ENCODE data around the gene DAD1.

The DAD1 gene

DNA sequence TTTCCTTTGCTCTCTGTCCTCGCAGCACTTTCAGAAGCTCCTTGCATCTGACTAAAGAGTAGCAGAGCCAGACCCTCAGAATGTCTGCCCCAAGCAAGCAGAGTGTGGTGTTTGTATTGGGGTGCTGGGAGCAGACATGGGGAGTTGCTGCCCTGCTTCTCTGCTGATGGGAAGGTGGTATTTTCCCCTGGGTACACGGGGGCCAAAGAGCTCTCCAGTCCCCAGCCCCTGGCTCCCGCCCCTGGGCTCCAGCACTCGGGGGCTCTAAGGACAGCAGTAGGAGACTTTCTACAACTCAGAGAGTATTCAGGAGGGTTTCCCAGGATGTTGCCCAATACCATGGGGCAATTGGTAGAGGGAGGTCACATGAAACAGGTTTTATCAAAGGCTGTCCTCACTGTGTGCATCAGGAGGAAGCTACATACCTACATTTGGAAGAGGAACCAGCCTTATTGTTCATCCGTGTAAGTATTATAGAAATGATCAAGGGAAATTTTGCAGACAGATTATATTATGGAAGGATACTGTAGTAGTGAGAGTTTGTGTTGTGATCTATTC lies 50.3 kb downstream of the DAD1 start:
- intact Hi-C loops (cut with micrococcal nuclease): no loop called here
- Mint-ChIP-seq H3K27me3 (no peaks in the 10 kb centered on the region), H3K4me3 (no peak overlapping the region), H3K9me3 (no peaks in the 10 kb centered on the region), H3K4me1 (ENCODE audit: low read depth) (peaks cover 26% of the 10 kb centered on the region), H3K27ac (no peak overlapping the region), H3K36me3 (ENCODE audit: low read depth) (no peaks in the 10 kb centered on the region)

DNA sequence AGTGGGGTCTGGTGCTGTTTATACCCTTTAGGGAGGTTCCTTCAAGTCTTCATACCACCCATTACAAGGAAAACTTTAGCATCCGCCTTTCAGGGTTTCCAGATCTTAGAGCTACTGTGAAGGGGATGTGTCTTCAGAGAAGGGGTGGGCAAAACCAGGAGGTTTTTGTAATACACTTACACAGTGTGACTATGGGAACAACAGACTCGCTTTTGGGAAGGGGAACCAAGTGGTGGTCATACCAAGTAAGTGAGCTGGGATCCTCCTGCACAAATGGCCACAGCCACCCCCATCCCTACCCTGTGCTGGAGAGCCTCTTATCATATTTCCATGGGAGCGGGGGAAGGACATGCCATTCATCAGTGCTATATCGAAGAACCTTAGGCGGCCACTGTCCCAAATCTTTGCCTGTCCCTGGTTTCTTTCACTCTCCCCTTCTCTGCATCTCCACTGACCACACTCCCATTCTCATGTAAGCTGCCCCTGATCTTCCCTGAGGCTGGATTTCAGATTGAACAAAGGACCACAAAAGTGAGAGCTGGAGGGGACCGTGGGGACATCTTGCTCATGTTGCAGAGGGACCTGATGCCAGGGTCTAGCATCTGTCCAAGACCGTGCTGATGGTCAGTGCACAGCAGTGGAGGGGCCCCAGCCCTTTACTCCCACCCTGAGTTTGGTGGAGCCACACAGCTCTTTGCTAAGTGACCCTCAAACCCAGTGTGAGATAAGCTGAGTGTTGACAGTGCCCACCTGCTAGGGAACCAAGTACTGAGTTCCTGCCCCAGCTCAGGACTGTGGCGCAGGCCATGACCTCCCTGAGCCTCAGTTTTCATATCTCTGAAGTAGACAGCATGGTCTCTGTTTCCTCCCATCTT lies 51.4 kb downstream of the DAD1 start:
- Mint-ChIP-seq H3K27ac (no peak overlapping the region), H3K27me3 (no peaks in the 10 kb centered on the region), H3K9me3 (no peaks in the 10 kb centered on the region), H3K4me3 (no peak overlapping the region), H3K36me3 (ENCODE audit: low read depth) (no peaks in the 10 kb centered on the region), H3K4me1 (ENCODE audit: low read depth) (peaks cover 32% of the 10 kb centered on the region)
- intact Hi-C loops (cut with micrococcal nuclease): no loop called here

DNA sequence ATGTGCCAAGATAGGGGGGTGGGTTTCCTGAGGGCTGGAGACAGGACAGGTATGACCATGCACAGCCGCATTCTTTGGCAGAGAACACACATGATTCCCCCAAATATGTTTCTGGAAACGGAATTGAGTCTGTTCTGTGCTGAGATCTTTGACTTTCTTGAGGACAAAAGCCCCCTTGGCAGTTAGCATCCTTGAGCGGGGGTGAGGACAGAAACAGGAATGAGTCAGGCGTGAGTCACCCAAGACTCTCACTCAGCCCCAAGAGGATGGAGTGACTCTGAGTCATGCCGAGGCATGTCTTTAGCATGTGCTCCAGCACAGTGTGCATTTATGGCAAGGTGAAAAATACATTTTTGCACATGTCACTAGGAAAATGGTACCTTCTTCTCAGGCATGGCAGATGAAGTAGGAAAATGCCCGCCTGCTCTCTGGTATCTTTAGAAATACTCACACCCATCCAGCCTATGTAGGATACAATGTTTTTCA lies 52.1 kb downstream of the DAD1 start:
- Mint-ChIP-seq H3K27me3 (no peaks in the 10 kb centered on the region), H3K27ac (no peak overlapping the region), H3K36me3 (ENCODE audit: low read depth) (no peaks in the 10 kb centered on the region)

DNA sequence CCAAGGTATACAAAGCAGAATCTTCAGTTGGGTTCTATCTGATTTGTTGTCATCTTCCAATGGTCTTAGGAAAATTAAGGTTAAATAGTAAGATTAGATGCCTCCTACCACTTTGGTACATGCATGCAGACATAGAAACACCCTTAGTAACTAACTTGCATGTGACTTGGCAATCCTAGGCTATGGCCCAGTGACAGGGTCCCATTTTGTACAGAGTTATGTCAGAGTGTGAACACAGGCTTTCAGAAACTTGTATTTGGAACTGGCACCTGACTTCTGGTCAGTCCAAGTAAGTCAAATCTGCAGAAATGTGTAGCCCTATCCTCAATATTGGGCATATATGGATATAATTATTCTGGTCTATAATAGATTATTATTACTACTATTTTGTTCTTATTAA lies 53.1 kb downstream of the DAD1 start:
- no peaks in the 10 kb centered on the region for H3K9me3 Mint-ChIP-seq
- no peak overlapping the region for H3K4me3 Mint-ChIP-seq
- H3K4me1 Mint-ChIP-seq (ENCODE audit: low read depth): peaks cover 43% of the 10 kb centered on the region
- H3K27me3 Mint-ChIP-seq: no peaks in the 10 kb centered on the region
- no peak overlapping the region for H3K27ac Mint-ChIP-seq
- intact Hi-C loops (cut with micrococcal nuclease): no loop called here
- H3K36me3 Mint-ChIP-seq (ENCODE audit: low read depth): no peaks in the 10 kb centered on the region

More for the DNA sequence above, 52.1 kb downstream of the DAD1 start:
- Mint-ChIP-seq H3K4me1 (ENCODE audit: low read depth) (peaks cover 36% of the 10 kb centered on the region), H3K9me3 (no peaks in the 10 kb centered on the region), H3K4me3 (no peak overlapping the region)
- intact Hi-C loops (cut with micrococcal nuclease): no loop called here

DNA sequence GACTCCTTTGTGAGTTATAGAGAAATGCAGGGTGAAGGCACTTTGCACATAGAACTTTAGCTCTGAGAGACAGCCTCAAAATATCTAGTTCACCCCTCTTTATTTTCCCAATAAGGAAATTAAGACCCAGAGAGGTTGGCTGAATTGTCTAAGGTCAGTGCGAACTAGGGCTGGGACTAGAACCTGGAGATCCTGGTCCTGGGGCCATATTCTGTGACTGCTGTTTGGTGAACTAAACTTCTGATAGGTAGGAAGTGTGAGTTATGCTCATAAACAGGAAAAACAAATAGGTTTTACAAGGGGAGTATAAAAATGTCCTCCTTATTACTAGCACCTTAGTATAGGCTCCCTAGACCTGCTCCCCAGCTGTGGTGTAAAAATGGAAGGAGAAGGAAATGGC lies 53.9 kb downstream of the DAD1 start:
- Mint-ChIP-seq H3K4me3 (no peak overlapping the region), H3K4me1 (ENCODE audit: low read depth) (peaks cover 43% of the 10 kb centered on the region), H3K27me3 (no peaks in the 10 kb centered on the region), H3K27ac (no peak overlapping the region), H3K36me3 (ENCODE audit: low read depth) (no peaks in the 10 kb centered on the region), H3K9me3 (no peaks in the 10 kb centered on the region)
- intact Hi-C loops (cut with micrococcal nuclease): no loop called here

DNA sequence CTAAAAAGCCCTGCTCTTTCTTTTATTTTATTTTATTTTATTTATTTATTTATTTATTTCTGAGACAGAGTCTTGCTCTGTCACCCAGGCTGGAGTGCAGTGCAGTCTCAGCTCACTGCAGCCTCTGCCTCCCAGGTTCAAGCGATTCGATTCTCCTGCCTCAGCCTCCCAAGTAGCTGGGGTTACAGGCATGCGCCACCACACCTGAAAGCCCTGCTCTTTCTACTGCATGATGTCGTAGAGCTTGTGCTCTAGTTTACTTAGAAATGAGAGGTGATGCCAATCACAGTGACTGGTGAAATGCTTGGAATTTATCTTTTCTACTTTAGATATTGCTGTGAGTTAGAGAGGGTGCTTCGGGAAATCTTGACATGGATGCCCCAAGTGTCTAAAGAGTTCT lies 54.5 kb downstream of the DAD1 start:
- H3K9me3 Mint-ChIP-seq: no peaks in the 10 kb centered on the region
- peaks cover 43% of the 10 kb centered on the region for H3K4me1 Mint-ChIP-seq (ENCODE audit: low read depth)
- no peak overlapping the region for H3K4me3 Mint-ChIP-seq
- intact Hi-C loops (cut with micrococcal nuclease): no loop called here
- H3K36me3 Mint-ChIP-seq (ENCODE audit: low read depth): no peaks in the 10 kb centered on the region
- H3K27ac Mint-ChIP-seq: no peak overlapping the region
- no peaks in the 10 kb centered on the region for H3K27me3 Mint-ChIP-seq

DNA sequence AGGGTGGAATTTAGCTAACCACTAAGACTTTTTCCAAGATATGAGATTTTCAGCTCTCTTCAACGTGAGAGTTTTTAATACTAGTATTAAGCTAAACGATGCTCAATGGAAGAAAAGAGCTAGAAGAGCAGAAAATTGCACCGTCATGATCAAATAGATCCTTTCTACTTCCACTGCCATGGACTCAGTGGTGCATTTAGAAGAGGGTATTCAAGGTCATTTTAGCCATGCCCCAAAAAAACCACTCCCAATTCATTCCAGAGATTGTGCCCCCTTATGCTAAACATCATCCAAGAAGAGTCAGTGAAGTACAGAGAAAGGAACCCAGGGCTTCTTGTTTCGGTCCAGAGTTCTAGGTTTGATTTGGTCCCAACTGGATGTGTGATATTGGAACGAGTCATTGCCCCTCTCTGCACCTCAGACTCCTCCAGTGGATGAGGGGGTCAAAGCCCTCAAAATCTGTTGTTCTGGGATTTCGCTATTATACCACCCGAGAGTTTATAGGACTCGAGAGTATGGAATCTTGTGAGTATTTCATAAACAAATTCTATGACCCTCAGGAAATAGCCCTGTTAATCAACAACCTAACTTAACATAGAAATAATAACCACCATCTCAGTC lies 55.2 kb downstream of the DAD1 start:
- Mint-ChIP-seq H3K4me1 (ENCODE audit: low read depth) (peaks cover 37% of the 10 kb centered on the region), H3K36me3 (ENCODE audit: low read depth) (no peaks in the 10 kb centered on the region)

DNA sequence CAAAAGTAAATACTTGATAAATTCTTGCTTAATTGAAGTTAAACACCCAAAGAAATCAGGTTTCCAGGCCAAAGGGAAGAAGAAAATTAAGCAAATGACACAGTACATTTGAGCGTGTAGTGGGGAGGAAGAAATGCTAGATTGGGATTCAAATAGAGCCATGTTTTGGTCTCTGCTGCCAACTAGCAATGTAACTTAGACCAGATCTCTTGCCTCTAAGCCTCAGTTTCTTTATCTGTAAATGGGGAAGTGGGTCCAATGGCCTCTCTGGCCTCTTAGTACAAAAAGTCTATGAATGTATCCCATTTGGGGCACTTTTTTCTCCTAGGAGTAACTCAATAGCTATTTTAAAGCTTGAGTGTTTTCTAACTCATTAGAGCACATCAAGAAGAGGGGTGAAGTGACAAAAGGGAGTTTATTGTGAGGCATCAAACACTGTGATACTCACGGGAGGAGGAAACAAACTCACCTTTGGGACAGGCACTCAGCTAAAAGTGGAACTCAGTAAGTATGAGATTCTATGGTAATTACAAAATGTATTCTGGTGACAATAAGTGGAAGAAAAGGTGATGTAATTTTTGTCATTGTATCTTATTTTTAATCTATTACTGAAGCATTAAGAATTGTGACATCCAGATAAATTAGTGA lies 55.8 kb downstream of the DAD1 start:
- intact Hi-C loops (cut with micrococcal nuclease): no loop called here
- peaks cover 34% of the 10 kb centered on the region for H3K4me1 Mint-ChIP-seq (ENCODE audit: low read depth)
- no peak overlapping the region for H3K4me3 Mint-ChIP-seq
- H3K9me3 Mint-ChIP-seq: no peaks in the 10 kb centered on the region
- H3K27ac Mint-ChIP-seq: no peak overlapping the region
- no peaks in the 10 kb centered on the region for H3K36me3 Mint-ChIP-seq (ENCODE audit: low read depth)
- no peaks in the 10 kb centered on the region for H3K27me3 Mint-ChIP-seq

More for the DNA sequence above, 55.2 kb downstream of the DAD1 start:
- H3K27ac Mint-ChIP-seq: no peak overlapping the region
- H3K27me3 Mint-ChIP-seq: no peaks in the 10 kb centered on the region
- H3K4me3 Mint-ChIP-seq: no peak overlapping the region
- no peaks in the 10 kb centered on the region for H3K9me3 Mint-ChIP-seq
- intact Hi-C loops (cut with micrococcal nuclease): no loop called here

DNA sequence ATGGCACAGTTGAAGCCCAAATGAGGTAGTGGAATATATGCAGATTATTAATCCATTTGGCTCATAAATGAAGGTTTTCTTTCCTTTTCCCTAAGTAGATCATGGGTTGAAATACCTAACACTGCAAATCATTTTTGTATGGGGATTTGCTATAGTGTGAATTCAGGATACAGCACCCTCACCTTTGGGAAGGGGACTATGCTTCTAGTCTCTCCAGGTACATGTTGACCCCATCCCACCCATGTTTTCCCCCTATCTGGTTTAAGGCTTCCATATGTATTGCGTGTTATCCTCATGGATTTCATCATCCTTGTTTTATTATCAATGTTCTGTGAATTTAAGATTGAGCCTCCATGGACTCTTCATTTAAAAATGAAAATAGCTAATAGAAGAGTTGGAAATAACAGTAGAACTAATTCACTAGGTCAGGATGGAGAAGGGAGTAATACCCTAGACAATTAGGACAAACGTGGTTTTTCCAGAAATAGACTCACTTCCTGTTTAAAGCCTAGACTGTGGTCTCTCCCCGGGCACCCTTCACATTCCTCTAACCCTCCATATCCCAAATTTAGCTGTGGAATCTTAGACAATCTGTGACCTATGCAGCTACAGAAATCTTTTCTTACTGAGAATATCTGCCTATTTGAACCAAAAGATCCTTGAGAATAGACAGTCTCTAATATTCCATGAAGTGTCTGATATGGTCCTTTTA lies 56.5 kb downstream of the DAD1 start:
- H3K4me1 Mint-ChIP-seq (ENCODE audit: low read depth): peaks cover 29% of the 10 kb centered on the region
- H3K9me3 Mint-ChIP-seq: no peaks in the 10 kb centered on the region

DNA sequence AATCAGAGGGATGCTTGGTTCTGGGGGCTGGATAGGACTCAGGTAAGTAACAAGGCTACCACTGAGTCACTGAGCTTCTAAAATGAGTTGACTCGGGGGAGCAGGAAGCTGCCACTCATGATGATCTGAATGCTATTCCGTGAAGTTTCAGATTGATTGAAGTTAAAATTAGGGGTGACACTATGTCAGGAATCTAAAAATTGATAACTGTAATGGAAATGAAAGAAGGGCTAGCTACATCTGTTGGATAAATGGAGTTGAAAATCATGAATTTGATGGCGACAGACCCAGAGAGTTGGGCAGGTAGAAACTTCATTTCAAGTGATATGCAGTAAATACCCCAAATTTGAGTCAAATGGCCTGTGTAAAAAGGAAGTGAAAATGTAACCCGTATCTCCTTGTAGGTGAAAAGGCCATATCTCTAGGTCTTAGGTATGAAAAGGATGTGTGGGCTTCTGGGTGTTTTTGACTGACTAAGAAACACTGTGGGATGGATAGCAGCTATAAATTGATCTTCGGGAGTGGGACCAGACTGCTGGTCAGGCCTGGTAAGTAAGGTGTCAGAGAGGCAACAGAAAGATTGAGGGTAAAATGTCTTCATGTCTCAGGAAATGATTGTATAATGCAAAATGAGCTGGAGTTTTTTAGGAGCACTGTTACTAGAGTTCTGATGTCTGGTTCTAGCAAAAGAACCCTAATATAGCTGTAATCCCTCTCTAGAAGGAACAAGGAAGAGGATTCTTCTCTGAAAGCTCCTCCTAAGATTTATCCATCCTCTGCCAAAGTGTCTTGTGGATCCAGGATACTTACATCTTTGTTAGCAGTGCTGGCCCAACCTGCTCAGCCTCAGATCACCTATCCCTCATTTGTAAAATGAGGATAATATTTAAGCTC lies 57.3 kb downstream of the DAD1 start:
- Mint-ChIP-seq H3K36me3 (ENCODE audit: low read depth) (no peaks in the 10 kb centered on the region), H3K4me1 (ENCODE audit: low read depth) (peaks cover 21% of the 10 kb centered on the region)

More for the DNA sequence above, 56.5 kb downstream of the DAD1 start:
- intact Hi-C loops (cut with micrococcal nuclease): no loop called here
- no peak overlapping the region for H3K27ac Mint-ChIP-seq
- no peaks in the 10 kb centered on the region for H3K27me3 Mint-ChIP-seq
- no peak overlapping the region for H3K4me3 Mint-ChIP-seq
- H3K36me3 Mint-ChIP-seq (ENCODE audit: low read depth): no peaks in the 10 kb centered on the region

DNA sequence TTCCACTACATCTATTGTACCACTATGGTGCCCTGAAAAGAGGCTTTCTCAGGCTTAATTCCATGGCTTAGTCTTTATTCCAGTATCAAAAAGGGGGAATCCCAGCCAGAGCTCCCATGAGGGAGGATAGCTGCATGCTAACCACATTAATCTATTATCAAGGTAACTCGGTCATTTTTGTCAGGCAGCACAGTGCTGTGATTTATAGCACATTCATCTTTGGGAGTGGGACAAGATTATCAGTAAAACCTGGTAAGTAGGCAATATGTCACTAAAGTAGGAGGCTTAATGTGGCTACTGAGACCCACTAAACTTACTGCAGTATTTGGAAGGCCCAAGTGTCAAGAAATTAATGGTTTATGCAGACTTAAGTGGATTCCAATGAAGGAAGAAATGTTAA lies 58.9 kb downstream of the DAD1 start:
- H3K36me3 Mint-ChIP-seq (ENCODE audit: low read depth): no peaks in the 10 kb centered on the region
- peaks cover 3% of the 10 kb centered on the region for H3K27me3 Mint-ChIP-seq
- intact Hi-C loops (cut with micrococcal nuclease): no loop called here
- H3K4me3 Mint-ChIP-seq: no peak overlapping the region
- H3K27ac Mint-ChIP-seq: no peak overlapping the region
- H3K9me3 Mint-ChIP-seq: no peaks in the 10 kb centered on the region
- H3K4me1 Mint-ChIP-seq (ENCODE audit: low read depth): peaks cover 25% of the 10 kb centered on the region

More for the DNA sequence above, 57.3 kb downstream of the DAD1 start:
- intact Hi-C loops (cut with micrococcal nuclease): no loop called here
- H3K4me3 Mint-ChIP-seq: no peak overlapping the region
- no peaks in the 10 kb centered on the region for H3K9me3 Mint-ChIP-seq
- no peak overlapping the region for H3K27ac Mint-ChIP-seq
- H3K27me3 Mint-ChIP-seq: no peaks in the 10 kb centered on the region

DNA sequence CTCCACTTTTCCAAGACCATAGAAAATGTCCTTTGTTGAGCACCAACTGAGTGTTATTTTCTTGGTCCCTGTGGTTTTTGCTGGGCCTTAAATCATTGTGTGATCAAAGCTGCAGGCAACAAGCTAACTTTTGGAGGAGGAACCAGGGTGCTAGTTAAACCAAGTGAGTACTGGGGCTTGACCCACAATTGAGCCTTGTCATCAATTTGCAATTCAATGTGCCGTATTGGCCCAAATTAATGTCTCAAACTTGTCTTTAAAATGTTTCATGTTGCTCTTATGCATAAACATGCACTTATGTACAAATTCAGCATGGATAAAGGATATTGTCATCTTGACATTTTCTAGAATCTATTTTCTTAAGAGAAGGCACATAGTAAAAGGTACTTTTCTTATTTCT lies 62.3 kb downstream of the DAD1 start:
- peaks cover 5% of the 10 kb centered on the region for H3K27me3 Mint-ChIP-seq
- no peaks in the 10 kb centered on the region for H3K9me3 Mint-ChIP-seq
- no peaks in the 10 kb centered on the region for H3K36me3 Mint-ChIP-seq (ENCODE audit: low read depth)
- H3K4me1 Mint-ChIP-seq (ENCODE audit: low read depth): peaks cover 18% of the 10 kb centered on the region
- no peak overlapping the region for H3K4me3 Mint-ChIP-seq
- no peak overlapping the region for H3K27ac Mint-ChIP-seq
- intact Hi-C loops (cut with micrococcal nuclease): no loop called here

DNA sequence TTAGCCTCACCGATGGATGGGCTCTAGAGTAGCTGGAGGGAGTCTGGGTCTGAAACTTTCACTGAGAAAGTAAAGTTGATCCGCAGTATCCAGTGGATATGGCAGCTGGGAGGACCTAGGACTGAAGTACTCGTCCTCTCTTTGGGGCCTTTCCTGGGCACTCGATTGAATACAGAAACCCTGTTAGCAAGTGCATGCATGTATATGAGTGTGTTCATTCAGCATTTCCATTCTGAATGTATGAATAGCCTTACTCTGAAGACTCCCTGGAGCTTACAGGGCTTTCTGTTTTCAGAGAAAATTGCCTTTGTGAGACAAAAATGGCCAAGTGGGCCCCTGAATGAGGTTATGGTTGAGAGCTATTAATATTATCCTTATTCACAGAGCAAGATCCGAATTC lies 62.8 kb downstream of the DAD1 start:
- Mint-ChIP-seq H3K27me3 (peaks cover 7% of the 10 kb centered on the region), H3K4me1 (ENCODE audit: low read depth) (peaks cover 13% of the 10 kb centered on the region), H3K9me3 (no peaks in the 10 kb centered on the region), H3K36me3 (ENCODE audit: low read depth) (no peaks in the 10 kb centered on the region), H3K4me3 (no peak overlapping the region), H3K27ac (no peak overlapping the region)
- intact Hi-C loops (cut with micrococcal nuclease): no loop called here

All from dendritic cell treated with granulocyte-macrophage colony-stimulating factor and Interleukin-4, amounts not matched to agents 40 ng/mL and 50 ng/mL, for 4 days (primary cell).